HG03139 (cell line): ENCODE results near the gene CADM2.
"Not testable (repeated sequence)": the region's sequence is repeated elsewhere in the genome, so short reads cannot be mapped to it uniquely, and the experiment has no call there.

Experiments
- ATAC-seq: cut with Tn5 transposase; IDR thresholded peaks from one replicate; pipeline ENCODE4 v1.9.1; 2021; ENCODE audit not compliant: unreplicated experiment

The CADM2 gene

GRCh38 chr3:85627932-85628331 is 669.1 kb downstream of the CADM2 start:
- ATAC-seq: no peak

- ATAC-seq: no peak
Observed at GRCh38 chr3:85631070-85631469, 672.3 kb downstream of the CADM2 start.

GRCh38 chr3:85632921-85633320 is 674.1 kb downstream of the CADM2 start:
- ATAC-seq: no peak

- ATAC-seq: no peak
Observed at GRCh38 chr3:85652360-85652759, 693.6 kb downstream of the CADM2 start.

GRCh38 chr3:85660451-85660850 is 701.7 kb downstream of the CADM2 start:
- ATAC-seq: no peak

GRCh38 chr3:85662462-85662861 is 703.7 kb downstream of the CADM2 start:
- no peak for ATAC-seq

- ATAC-seq: no peak
Observed at GRCh38 chr3:85667744-85668143, 709.0 kb downstream of the CADM2 start.

GRCh38 chr3:85670634-85671205 is 711.9 kb downstream of the CADM2 start:
- ATAC-seq: no peak

- ATAC-seq: no peak
Observed at GRCh38 chr3:85672761-85673160, 714.0 kb downstream of the CADM2 start.

GRCh38 chr3:85678713-85679112 is 719.9 kb downstream of the CADM2 start:
- no peak for ATAC-seq

GRCh38 chr3:85681906-85682305 is 723.1 kb downstream of the CADM2 start:
- ATAC-seq: no peak

GRCh38 chr3:85691196-85691595 is 732.4 kb downstream of the CADM2 start:
- no peak for ATAC-seq

- no peak for ATAC-seq
Observed at GRCh38 chr3:85697156-85697555, 738.4 kb downstream of the CADM2 start.

- no peak for ATAC-seq
Observed at GRCh38 chr3:85706130-85706529, 747.3 kb downstream of the CADM2 start.

- ATAC-seq: not testable (repeated sequence)
Observed at GRCh38 chr3:85708325-85708724, 749.5 kb downstream of the CADM2 start.

- ATAC-seq: no peak
Observed at GRCh38 chr3:85709346-85709892, 750.6 kb downstream of the CADM2 start.

- no peak for ATAC-seq
Observed at GRCh38 chr3:85710490-85710889, 751.7 kb downstream of the CADM2 start.

- no peak for ATAC-seq
Observed at GRCh38 chr3:85721409-85722145, 762.8 kb downstream of the CADM2 start.

- ATAC-seq: no peak
Observed at GRCh38 chr3:85725809-85726208, 767.0 kb downstream of the CADM2 start.

GRCh38 chr3:85726241-85726640 is 767.5 kb downstream of the CADM2 start:
- ATAC-seq: no peak

GRCh38 chr3:85737846-85738245 is 779.1 kb downstream of the CADM2 start:
- ATAC-seq: no peak

- ATAC-seq: no peak
Observed at GRCh38 chr3:85740561-85740960, 781.8 kb downstream of the CADM2 start.

- no peak for ATAC-seq
Observed at GRCh38 chr3:85758442-85758841, 799.7 kb downstream of the CADM2 start.
